DMS 273 (cell line): Measurements from ENCODE around the gene SLC17A5.
"Not testable (repeated sequence)": the region's sequence is repeated elsewhere in the genome, so short reads cannot be mapped to it uniquely, and the experiment has no call there.

Source experiments
- DNase-seq: peaks from one replicate; lab custom pipeline; 2025; ENCODE audit not compliant: unreplicated experiment; lab: John Stamatoyannopoulos, UW

Gene SLC17A5

GRCh38 chr6:73623480-73623879 lies 30.3 kb downstream of the SLC17A5 start:
- DNase-seq: not testable (repeated sequence)

- DNase-seq: not testable (repeated sequence)
These were observed 35.7 kb downstream of the SLC17A5 start for GRCh38 chr6:73618082-73618481.

GRCh38 chr6:73614802-73615201 lies 39.0 kb downstream of the SLC17A5 start:
- peak; percentile 3 for DNase-seq

GRCh38 chr6:73613806-73614536 lies 39.8 kb downstream of the SLC17A5 start:
- DNase-seq: no peak

GRCh38 chr6:73612611-73613010 lies 41.2 kb downstream of the SLC17A5 start:
- no peak for DNase-seq

- peak; percentile 67 for DNase-seq
These were observed 43.1 kb downstream of the SLC17A5 start for GRCh38 chr6:73610444-73611275.

GRCh38 chr6:73608761-73609160 lies 45.0 kb downstream of the SLC17A5 start:
- no peak for DNase-seq

- DNase-seq: peak; percentile 32
These were observed 47.4 kb downstream of the SLC17A5 start for GRCh38 chr6:73606428-73606827.

- no peak for DNase-seq
These were observed 49.3 kb downstream of the SLC17A5 start for GRCh38 chr6:73604461-73604860.

GRCh38 chr6:73604020-73604419 lies 49.8 kb downstream of the SLC17A5 start:
- DNase-seq: no peak

- DNase-seq: peak; percentile 29
These were observed 67.3 kb downstream of the SLC17A5 start for GRCh38 chr6:73586416-73586974.

GRCh38 chr6:73585566-73586415 lies 68.0 kb downstream of the SLC17A5 start:
- peak; percentile 81 for DNase-seq

- DNase-seq: no peak
These were observed 72.5 kb downstream of the SLC17A5 start for GRCh38 chr6:73581293-73581692.

- peak; percentile 71 for DNase-seq
These were observed 73.3 kb downstream of the SLC17A5 start for GRCh38 chr6:73580247-73581149.

GRCh38 chr6:73579851-73580246 lies 73.9 kb downstream of the SLC17A5 start:
- DNase-seq: peak; percentile 55

- no peak for DNase-seq
These were observed 74.4 kb downstream of the SLC17A5 start for GRCh38 chr6:73579389-73579788.

GRCh38 chr6:73577676-73578075 lies 76.1 kb downstream of the SLC17A5 start:
- no peak for DNase-seq

GRCh38 chr6:73572531-73572930 lies 81.3 kb downstream of the SLC17A5 start:
- not testable (repeated sequence) for DNase-seq

- peak; percentile 8 for DNase-seq
These were observed 82.3 kb downstream of the SLC17A5 start for GRCh38 chr6:73571218-73572181.
